Fibroblast of pulmonary artery (primary cell): ENCODE data around the gene WNT7B.

Experiments used
- DNase-seq: peaks from one replicate; pipeline ENCODE4 v3.0.0-alpha.2; 2010; ENCODE audit warnings: low read depth
- H3K4me3 ChIP-seq: replicated peaks from 2 replicates; pipeline ENCODE4 v1.5.1; 2011; ENCODE audit warnings: low read depth, mild to moderate bottlenecking, control low read depth, low read length, moderate library complexity
- CTCF ChIP-seq: IDR thresholded peaks from 2 replicates; pipeline ENCODE4 v1.5.1; 2011; ENCODE audit warnings: mild to moderate bottlenecking, control low read depth, low read length, inconsistent platforms; ENCODE audit errors: missing control alignments

WNT7B gene

GRCh38 chr22:45966320-45966894, 10.6 kb downstream of the WNT7B start:
- no peak overlapping the region for H3K4me3 ChIP-seq
- TF ChIP-seq CTCF = no peak
- no peak for DNase-seq

GRCh38 chr22:45965563-45965962, 11.4 kb downstream of the WNT7B start:
- no peak for TF ChIP-seq CTCF
- DNase-seq = no peak
- no peak overlapping the region for H3K4me3 ChIP-seq

- no peak for DNase-seq
- no peak for TF ChIP-seq CTCF
- H3K4me3 ChIP-seq = no peak overlapping the region
Measured at GRCh38 chr22:45964926-45965527, 11.9 kb downstream of the WNT7B start.

GRCh38 chr22:45964372-45964771, 12.6 kb downstream of the WNT7B start:
- H3K4me3 ChIP-seq = no peak overlapping the region
- no peak for TF ChIP-seq CTCF
- DNase-seq = no peak

GRCh38 chr22:45963821-45964220, 13.1 kb downstream of the WNT7B start:
- DNase-seq = no peak
- TF ChIP-seq CTCF = no peak
- no peak overlapping the region for H3K4me3 ChIP-seq

GRCh38 chr22:45962756-45963324, 14.1 kb downstream of the WNT7B start:
- no peak for DNase-seq
- H3K4me3 ChIP-seq = no peak overlapping the region
- no peak for TF ChIP-seq CTCF

GRCh38 chr22:45962434-45962718, 14.6 kb downstream of the WNT7B start:
- H3K4me3 ChIP-seq = no peak overlapping the region
- TF ChIP-seq CTCF = no peak
- DNase-seq = no peak
